ENCODE measurements around the gene KCNH3.

KCNH3 gene

GRCh38 chr12:49564686-49565405 lies 26.0 kb downstream of the KCNH3 start:
- DNase-seq = no peak

GRCh38 chr12:49565406-49566265 lies 26.8 kb downstream of the KCNH3 start:
- no peak for DNase-seq

- no peak for DNase-seq
These were observed 27.5 kb downstream of the KCNH3 start for GRCh38 chr12:49566361-49566760.

GRCh38 chr12:49567302-49567610 lies 28.4 kb downstream of the KCNH3 start:
- DNase-seq = no peak

- DNase-seq = peak; percentile 85
These were observed 29.0 kb downstream of the KCNH3 start, which contains the start of gene MCRS1 for GRCh38 chr12:49567611-49568441. TSS of gene MCRS1 (minus strand) at chr12:49568142. CDS start at chr12:49566731, 1,411 bp downstream.

- DNase-seq = no peak
These were observed 29.8 kb downstream of the KCNH3 start for GRCh38 chr12:49568442-49569162.

GRCh38 chr12:49577589-49578315 lies 38.9 kb downstream of the KCNH3 start:
- no peak for DNase-seq

GRCh38 chr12:49578471-49579112 lies 39.8 kb downstream of the KCNH3 start:
- DNase-seq = no peak

- peak; percentile 23 for DNase-seq
These were observed 42.0 kb downstream of the KCNH3 start for GRCh38 chr12:49580572-49581535.

- DNase-seq = no peak
These were observed 43.4 kb downstream of the KCNH3 start for GRCh38 chr12:49582201-49582600.

GRCh38 chr12:49582850-49583249 lies 44.0 kb downstream of the KCNH3 start:
- DNase-seq = no peak

- DNase-seq = no peak
These were observed 44.7 kb downstream of the KCNH3 start for GRCh38 chr12:49583366-49584094.

GRCh38 chr12:49584591-49584990 lies 45.8 kb downstream of the KCNH3 start:
- DNase-seq = no peak

GRCh38 chr12:49585477-49586459 lies 46.9 kb downstream of the KCNH3 start:
- DNase-seq = no peak

- DNase-seq = no peak
These were observed 48.5 kb downstream of the KCNH3 start for GRCh38 chr12:49587174-49587908.

GRCh38 chr12:49588281-49588680 lies 49.5 kb downstream of the KCNH3 start:
- DNase-seq = no peak

Data from activated CD4-positive, alpha-beta T cell treated with anti-CD3 and anti-CD28 coated beads for 1 hour (primary cell).